DND-41 (cell line): ENCODE results near the gene SEMA6A.

ENCODE experiments used
- ATAC-seq: fragments of 200-7000 bp; cut with Tn5 transposase; 3 replicates; pipeline ENCODE4 v1.9.1; 2021; ENCODE audit warnings: low read depth; ENCODE audit not compliant: insufficient read depth
- DNase-seq: peaks from one replicate; pipeline ENCODE4 v3.0.0-alpha.2; 2020
- H2AFZ ChIP-seq: 2 replicates; pipeline ENCODE4 v1.6.0; 2012; ENCODE audit warnings: low read depth, low read length
- H3K27ac ChIP-seq: 2 replicates; pipeline ENCODE4 v1.5.1; 2012; ENCODE audit warnings: low read length, inconsistent platforms
- H3K27me3 ChIP-seq: fragments of 200-600 bp; sonication (generic); 2 replicates; pipeline ENCODE4 v1.6.0; 2012; ENCODE audit warnings: low read length, mild to moderate bottlenecking, inconsistent platforms; ENCODE audit not compliant: insufficient read depth, poor library complexity
- H3K36me3 ChIP-seq: 2 replicates; pipeline ENCODE4 v1.5.1; 2012; ENCODE audit warnings: low read length, inconsistent platforms; ENCODE audit not compliant: insufficient read depth
- H3K4me1 ChIP-seq: 2 replicates; pipeline ENCODE4 v1.5.1; 2012; ENCODE audit warnings: mild to moderate bottlenecking, low read length; ENCODE audit not compliant: insufficient read depth
- H3K4me2 ChIP-seq: 2 replicates; pipeline ENCODE4 v1.6.0; 2012; ENCODE audit warnings: mild to moderate bottlenecking, moderate library complexity, low read length, inconsistent platforms; ENCODE audit not compliant: insufficient read depth
- H3K4me3 ChIP-seq, 2 experiments: fragments of 200-600 bp in 1 of 2; shearing (Covaris generic) in 1 of 2; 2 replicates each; pipeline ENCODE4 v1.5.1; 2012 to 2016; ENCODE audit warnings: inconsistent platforms in 2 of 2, low read length in 2 of 2, mild to moderate bottlenecking in 2 of 2, low read depth in 1 of 2, moderate library complexity in 1 of 2
- H3K79me2 ChIP-seq: 2 replicates; pipeline ENCODE4 v1.6.0; 2012; ENCODE audit warnings: low read length, inconsistent platforms; ENCODE audit not compliant: insufficient read depth
- H3K9ac ChIP-seq: 2 replicates; pipeline ENCODE4 v1.6.0; 2012; ENCODE audit warnings: low read depth, mild to moderate bottlenecking, inconsistent platforms, low read length, moderate library complexity
- H3K9me3 ChIP-seq: 2 replicates; pipeline ENCODE4 v1.5.1; 2012; ENCODE audit warnings: low read length, moderate library complexity, mild to moderate bottlenecking, inconsistent platforms; ENCODE audit not compliant: insufficient read depth, severe bottlenecking
- H4K20me1 ChIP-seq: 2 replicates; pipeline ENCODE4 v1.6.0; 2012; ENCODE audit warnings: low read length; ENCODE audit not compliant: insufficient read depth
- CTCF ChIP-seq: IDR thresholded peaks from 2 replicates; pipeline ENCODE4 v1.5.1; 2012; ENCODE audit warnings: borderline replicate concordance, low read length, moderate library complexity, mild to moderate bottlenecking; ENCODE audit not compliant: poor library complexity, severe bottlenecking; ENCODE audit errors: extremely low read depth
- EZH2 ChIP-seq: IDR thresholded peaks from 3 replicates; pipeline ENCODE4 v1.6.1; 2012; ENCODE audit warnings: borderline replicate concordance, low read depth, mild to moderate bottlenecking, moderate library complexity, low read length, inconsistent platforms; ENCODE audit not compliant: severe bottlenecking

SEMA6A gene

GRCh38 chr5:116605310-116606070, 30.9 kb upstream of the SEMA6A start:
- no peak for ATAC-seq
- no peak overlapping the region for H3K4me2 ChIP-seq
- no peak overlapping the region for H2AFZ ChIP-seq
- H3K79me2 ChIP-seq = no peaks in the 10 kb centered on the region
- H3K9ac ChIP-seq = no peak overlapping the region
- DNase-seq = no peak
- no peak for TF ChIP-seq CTCF
- no peak for TF ChIP-seq EZH2
- H4K20me1 ChIP-seq = no peaks in the 10 kb centered on the region
- no peaks in the 10 kb centered on the region for H3K4me1 ChIP-seq
- no peak overlapping the region for H3K27ac ChIP-seq
- H3K36me3 ChIP-seq = no peaks in the 10 kb centered on the region
- no peaks in the 10 kb centered on the region for H3K27me3 ChIP-seq
- no peaks in the 10 kb centered on the region for H3K9me3 ChIP-seq
- H3K4me3 ChIP-seq = no peak overlapping the region

DNA sequence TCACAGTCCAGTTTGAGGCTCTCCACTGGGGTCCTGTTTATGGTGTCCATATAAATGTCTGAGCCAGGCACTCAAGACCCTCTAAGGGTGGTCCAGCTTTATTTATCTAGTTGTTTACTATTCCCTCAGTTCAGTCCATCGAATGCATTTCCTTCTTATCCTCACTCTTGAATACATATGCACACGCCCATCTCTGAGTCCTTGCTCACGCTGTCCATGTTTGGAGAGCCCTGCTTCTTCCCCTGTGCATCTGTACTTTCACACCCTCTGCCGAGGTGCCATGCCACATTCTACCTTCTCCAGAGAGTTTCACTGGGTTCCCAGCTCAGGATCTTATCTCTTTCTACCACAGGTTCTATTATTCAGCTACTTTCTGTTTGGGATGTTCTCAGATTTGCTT, 30.2 kb upstream of the SEMA6A start:
- Histone ChIP-seq H3K9me3 (no peaks in the 10 kb centered on the region), H3K9ac (no peak overlapping the region), H3K27ac (no peak overlapping the region), H3K4me3 (no peak overlapping the region), H3K27me3 (no peaks in the 10 kb centered on the region), H3K79me2 (no peaks in the 10 kb centered on the region), H3K4me2 (no peak overlapping the region), H3K36me3 (no peaks in the 10 kb centered on the region), H4K20me1 (no peaks in the 10 kb centered on the region), H3K4me1 (no peaks in the 10 kb centered on the region), H2AFZ (no peak overlapping the region)
- DNase-seq (no peak), ATAC-seq (no peak)
- TF ChIP-seq CTCF = no peak
- no peak for TF ChIP-seq EZH2

DNA sequence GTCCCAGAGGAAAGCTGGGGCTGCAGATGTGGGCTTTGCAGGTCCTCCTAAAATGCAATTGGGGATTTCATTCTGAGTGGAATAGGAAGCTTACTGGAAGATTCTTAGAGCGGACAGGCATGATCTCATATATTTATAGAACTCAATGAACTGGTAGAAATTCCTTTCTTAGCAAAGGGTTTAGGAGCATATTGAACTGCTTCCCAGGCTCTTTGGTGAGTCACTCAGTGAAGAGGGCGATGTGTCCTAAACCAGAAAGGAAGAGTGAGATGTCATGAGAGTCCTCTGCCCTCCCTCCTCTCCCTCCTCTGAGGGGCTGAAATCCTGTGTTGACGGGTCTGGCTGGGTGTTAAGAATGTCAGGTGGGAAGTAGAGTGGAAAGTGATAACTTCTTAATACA, 26.3 kb upstream of the SEMA6A start:
- Histone ChIP-seq H3K27ac (no peak overlapping the region), H3K79me2 (no peaks in the 10 kb centered on the region), H3K4me1 (no peaks in the 10 kb centered on the region), H3K4me3 (no peak overlapping the region), H3K27me3 (no peaks in the 10 kb centered on the region), H3K9me3 (no peaks in the 10 kb centered on the region), H3K9ac (no peak overlapping the region), H4K20me1 (no peaks in the 10 kb centered on the region), H2AFZ (no peak overlapping the region), H3K36me3 (no peaks in the 10 kb centered on the region), H3K4me2 (no peak overlapping the region)
- TF ChIP-seq EZH2 (no peak), CTCF (no peak)
- DNase-seq (no peak), ATAC-seq (no peak)
